ENCODE measurements around the gene RBM12.
A peak's percentile ranks its signal among the peaks of the same experiment; 100 is the strongest.
"Not testable (repeated sequence)": the region's sequence is repeated elsewhere in the genome, so short reads cannot be mapped to it uniquely, and the experiment has no call there.

Gene RBM12

DNA sequence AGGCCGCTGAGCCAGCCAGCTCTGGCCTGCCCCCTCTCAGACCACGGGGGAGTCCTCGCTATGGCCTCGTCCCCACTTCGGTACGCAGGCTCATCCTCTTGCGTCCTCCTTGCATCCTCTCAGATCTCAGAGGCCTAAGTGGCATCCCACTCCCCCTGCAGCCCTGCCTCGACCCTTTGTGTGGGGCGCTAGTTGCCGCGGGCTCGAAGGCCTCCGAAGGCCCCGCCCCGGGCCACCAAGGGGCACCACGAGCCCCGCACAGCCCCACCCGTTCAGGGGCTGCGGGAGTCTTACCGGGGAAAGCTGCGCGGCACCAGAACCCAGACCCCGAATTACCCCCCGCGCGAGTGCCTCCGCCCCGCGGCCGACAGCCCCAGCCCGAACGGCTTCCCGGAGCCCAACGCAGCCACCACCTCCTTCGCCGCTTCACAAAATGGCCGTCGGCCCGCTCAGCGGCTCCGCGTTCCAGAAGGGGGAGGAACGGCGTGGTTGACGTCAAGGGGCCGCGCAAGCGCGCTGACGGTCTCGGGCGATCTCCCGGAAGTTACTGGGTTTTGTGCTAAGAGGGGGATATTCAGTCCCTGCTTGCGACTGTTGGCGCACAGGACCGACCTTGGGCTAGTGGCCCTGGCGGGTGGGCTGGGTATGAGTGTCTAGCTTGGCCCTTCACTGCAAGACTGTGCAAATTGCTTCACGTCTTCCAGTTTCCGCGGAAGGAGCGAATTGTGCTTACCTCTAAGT, at the start of gene RBM12, which contains the start of gene CPNE1:
RBM12 (minus strand) TSS at position 435 of the 741 bp plus-strand sequence. CDS start 9,578 bp downstream, outside the sequence.
CPNE1 (minus strand) TSS at position 435 of the 741 bp plus-strand sequence. CDS start 31,977 bp downstream, outside the sequence.
- Histone ChIP-seq H3K36me3 (ENCODE audit: control insufficient read depth in 1 of 2, insufficient read depth in 2 of 2, low read length in 2 of 2) (peaks cover 13 to 21% of the 10 kb centered on the region in 2 donors), H3K27ac (ENCODE audit: low read length) (peak within 1 kb of the TSS; percentile 99), H3K4me3 (ENCODE audit: low read depth in 1 of 2, low read length in 2 of 2) (peak within 1 kb of the TSS; percentile 74 to 96), H3K27me3 (ENCODE audit: low read depth, low read length) (no peaks in the 10 kb centered on the region), H3K4me1 (ENCODE audit: control insufficient read depth in 1 of 2, insufficient read depth in 2 of 2, low read length in 2 of 2) (peaks cover 11 to 36% of the 10 kb centered on the region in 2 donors), H3K9me3 (ENCODE audit: control insufficient read depth in 1 of 2, low read length in 2 of 2) (no peaks in the 10 kb centered on the region)

DNA sequence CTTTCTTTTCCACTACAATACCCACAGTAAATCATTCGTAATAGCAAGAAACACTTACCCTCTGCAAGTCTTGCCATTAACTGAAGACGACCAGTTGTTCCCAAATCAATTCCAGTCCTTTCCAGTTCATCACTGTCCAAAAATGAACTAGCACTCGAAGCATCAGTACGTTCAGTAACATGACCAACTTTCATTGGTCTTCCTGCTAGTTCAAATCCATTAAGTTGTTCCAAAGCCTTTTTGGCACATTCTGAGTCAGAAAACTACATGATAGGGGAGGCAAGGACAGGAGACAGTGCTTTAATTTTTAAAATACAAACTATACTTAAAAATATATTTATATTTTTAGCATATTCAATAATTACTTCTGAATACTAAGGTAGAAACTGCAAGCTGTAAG, 49.4 kb upstream of the RBM12 start:
- no peak overlapping the region for H3K27ac ChIP-seq (ENCODE audit: low read length)
- no peaks in the 10 kb centered on the region for H3K27me3 ChIP-seq (ENCODE audit: low read depth, low read length)
- H3K9me3 ChIP-seq (ENCODE audit: control insufficient read depth in 1 of 2, low read length in 2 of 2): no peaks in the 10 kb centered on the region
- peaks cover 75 to 78% of the 10 kb centered on the region in 2 donors for H3K36me3 ChIP-seq (ENCODE audit: control insufficient read depth in 1 of 2, insufficient read depth in 2 of 2, low read length in 2 of 2)
- H3K4me3 ChIP-seq (ENCODE audit: low read depth in 1 of 2, low read length in 2 of 2): no peak overlapping the region
- peaks cover 0 to 27% of the 10 kb centered on the region in 2 donors for H3K4me1 ChIP-seq (ENCODE audit: control insufficient read depth in 1 of 2, insufficient read depth in 2 of 2, low read length in 2 of 2)

GRCh38 chr20:35713120-35713519, 48.4 kb upstream of the RBM12 start:
- H3K27ac ChIP-seq (ENCODE audit: low read length); H3K4me3 ChIP-seq (ENCODE audit: low read depth in 1 of 2, low read length in 2 of 2); H3K27me3 ChIP-seq (ENCODE audit: low read depth, low read length); H3K9me3 ChIP-seq (ENCODE audit: control insufficient read depth in 1 of 2, low read length in 2 of 2): not testable (repeated sequence)
- H3K36me3 ChIP-seq (ENCODE audit: control insufficient read depth in 1 of 2, insufficient read depth in 2 of 2, low read length in 2 of 2): peaks cover 67 to 80% of the 10 kb centered on the region in 2 donors
- peaks cover 0 to 24% of the 10 kb centered on the region in 2 donors for H3K4me1 ChIP-seq (ENCODE audit: control insufficient read depth in 1 of 2, insufficient read depth in 2 of 2, low read length in 2 of 2)

- Histone ChIP-seq H3K36me3 (ENCODE audit: control insufficient read depth in 1 of 2, insufficient read depth in 2 of 2, low read length in 2 of 2) (peaks cover 63 to 74% of the 10 kb centered on the region in 2 donors), H3K4me3 (ENCODE audit: low read depth in 1 of 2, low read length in 2 of 2) (no peak overlapping the region), H3K27me3 (ENCODE audit: low read depth, low read length) (no peaks in the 10 kb centered on the region), H3K27ac (ENCODE audit: low read length) (no peak overlapping the region), H3K9me3 (ENCODE audit: control insufficient read depth in 1 of 2, low read length in 2 of 2) (no peaks in the 10 kb centered on the region), H3K4me1 (ENCODE audit: control insufficient read depth in 1 of 2, insufficient read depth in 2 of 2, low read length in 2 of 2) (peaks cover 0 to 24% of the 10 kb centered on the region in 2 donors)
Observed at GRCh38 chr20:35711588-35712209, 47.0 kb upstream of the RBM12 start.

DNA sequence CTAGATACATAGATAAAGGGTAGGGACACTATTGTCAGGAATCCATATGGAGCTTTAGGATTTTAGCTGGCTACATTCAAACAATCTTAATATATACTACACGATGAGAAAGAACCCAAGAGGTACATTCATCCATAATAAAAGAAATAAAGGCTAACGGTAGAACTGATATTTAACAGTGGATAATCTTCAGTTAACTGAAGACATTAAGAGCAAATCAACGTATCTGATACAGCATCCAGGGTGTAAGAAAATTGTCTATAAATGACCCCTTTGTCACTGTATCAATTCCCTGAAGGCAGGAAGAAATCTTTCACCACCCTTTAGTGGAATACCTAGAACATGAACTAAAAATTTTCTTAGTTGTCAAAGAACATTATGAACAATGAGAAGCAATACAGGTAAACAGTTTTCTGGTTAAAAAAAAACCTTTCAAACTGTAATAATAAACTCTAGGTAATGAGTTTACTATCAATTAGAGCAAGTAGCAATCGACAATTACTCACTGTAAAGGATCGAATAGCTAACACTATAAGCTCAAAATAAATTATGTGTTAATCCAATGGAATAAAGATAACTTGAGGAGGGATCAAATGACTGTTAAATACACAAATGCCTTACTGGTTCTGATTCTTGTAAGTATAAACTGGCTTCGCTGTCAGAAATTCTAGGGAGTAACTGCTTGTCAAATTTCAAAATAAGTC, 46.3 kb upstream of the RBM12 start:
- Histone ChIP-seq H3K9me3 (ENCODE audit: control insufficient read depth in 1 of 2, low read length in 2 of 2) (no peaks in the 10 kb centered on the region), H3K4me1 (ENCODE audit: control insufficient read depth in 1 of 2, insufficient read depth in 2 of 2, low read length in 2 of 2) (peaks cover 0 to 24% of the 10 kb centered on the region in 2 donors), H3K27ac (ENCODE audit: low read length) (no peak overlapping the region), H3K27me3 (ENCODE audit: low read depth, low read length) (no peaks in the 10 kb centered on the region), H3K36me3 (ENCODE audit: control insufficient read depth in 1 of 2, insufficient read depth in 2 of 2, low read length in 2 of 2) (peaks cover 66 to 71% of the 10 kb centered on the region in 2 donors), H3K4me3 (ENCODE audit: low read depth in 1 of 2, low read length in 2 of 2) (no peak overlapping the region)

DNA sequence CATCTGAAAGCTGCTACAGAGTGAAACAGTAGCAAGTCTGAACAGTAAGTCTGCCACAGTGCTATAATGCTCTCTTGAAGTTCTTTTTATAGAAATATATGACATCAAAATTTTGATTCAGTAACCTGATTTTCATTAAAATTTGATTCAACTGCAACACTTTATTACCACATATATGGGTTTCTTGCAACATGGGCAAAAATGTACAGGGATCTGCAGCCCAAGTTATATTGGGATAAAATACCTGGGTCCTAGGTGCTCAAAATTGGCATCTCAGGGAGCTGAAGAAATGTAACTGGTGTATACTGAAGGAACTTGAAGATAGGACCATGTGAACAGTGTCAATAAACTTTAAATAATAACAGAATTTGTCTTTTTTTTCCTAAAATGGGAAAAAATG, 45.3 kb upstream of the RBM12 start:
- Histone ChIP-seq H3K27ac (ENCODE audit: low read length) (no peak overlapping the region), H3K4me1 (ENCODE audit: control insufficient read depth in 1 of 2, insufficient read depth in 2 of 2, low read length in 2 of 2) (peaks cover 0 to 21% of the 10 kb centered on the region in 2 donors), H3K36me3 (ENCODE audit: control insufficient read depth in 1 of 2, insufficient read depth in 2 of 2, low read length in 2 of 2) (peaks cover 65 to 71% of the 10 kb centered on the region in 2 donors), H3K27me3 (ENCODE audit: low read depth, low read length) (no peaks in the 10 kb centered on the region), H3K4me3 (ENCODE audit: low read depth in 1 of 2, low read length in 2 of 2) (no peak overlapping the region), H3K9me3 (ENCODE audit: control insufficient read depth in 1 of 2, low read length in 2 of 2) (no peaks in the 10 kb centered on the region)

- H3K4me3 ChIP-seq (ENCODE audit: low read depth in 1 of 2, low read length in 2 of 2): no peak overlapping the region
Observed at GRCh38 chr20:35709259-35709658, 44.6 kb upstream of the RBM12 start.

DNA sequence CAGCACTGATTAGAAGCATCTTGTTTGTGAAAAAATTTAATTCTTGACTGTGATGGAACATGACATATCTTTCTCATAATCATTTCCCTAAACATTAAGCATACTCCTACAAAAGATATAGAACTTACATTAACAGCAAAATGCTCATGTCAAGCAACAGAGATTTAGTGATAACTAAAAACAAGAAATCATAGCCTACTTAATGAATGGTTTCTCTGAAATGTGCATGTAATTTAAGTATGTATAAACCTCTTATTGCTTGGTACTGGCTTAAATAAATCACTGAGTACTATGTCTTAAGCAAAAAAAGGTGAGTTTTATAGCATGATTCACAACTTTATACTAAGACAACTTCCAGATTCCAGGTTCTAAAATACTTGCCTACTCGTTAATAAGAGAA, 43.8 kb upstream of the RBM12 start:
- peaks cover 66 to 72% of the 10 kb centered on the region in 2 donors for H3K36me3 ChIP-seq (ENCODE audit: control insufficient read depth in 1 of 2, insufficient read depth in 2 of 2, low read length in 2 of 2)
- no peak overlapping the region for H3K27ac ChIP-seq (ENCODE audit: low read length)
- peaks cover 0 to 19% of the 10 kb centered on the region in 2 donors for H3K4me1 ChIP-seq (ENCODE audit: control insufficient read depth in 1 of 2, insufficient read depth in 2 of 2, low read length in 2 of 2)
- no peaks in the 10 kb centered on the region for H3K27me3 ChIP-seq (ENCODE audit: low read depth, low read length)
- no peak overlapping the region for H3K4me3 ChIP-seq (ENCODE audit: low read depth in 1 of 2, low read length in 2 of 2)
- H3K9me3 ChIP-seq (ENCODE audit: control insufficient read depth in 1 of 2, low read length in 2 of 2): no peaks in the 10 kb centered on the region

More at GRCh38 chr20:35709259-35709658, 44.6 kb upstream of the RBM12 start:
- Histone ChIP-seq H3K9me3 (ENCODE audit: control insufficient read depth in 1 of 2, low read length in 2 of 2) (no peaks in the 10 kb centered on the region), H3K27ac (ENCODE audit: low read length) (no peak overlapping the region), H3K36me3 (ENCODE audit: control insufficient read depth in 1 of 2, insufficient read depth in 2 of 2, low read length in 2 of 2) (peaks cover 71 to 72% of the 10 kb centered on the region in 2 donors), H3K27me3 (ENCODE audit: low read depth, low read length) (no peaks in the 10 kb centered on the region), H3K4me1 (ENCODE audit: control insufficient read depth in 1 of 2, insufficient read depth in 2 of 2, low read length in 2 of 2) (peaks cover 0 to 19% of the 10 kb centered on the region in 2 donors)

- not testable (repeated sequence) for H3K4me3 ChIP-seq (ENCODE audit: low read depth in 1 of 2, low read length in 2 of 2); H3K9me3 ChIP-seq (ENCODE audit: control insufficient read depth in 1 of 2, low read length in 2 of 2); H3K27ac ChIP-seq (ENCODE audit: low read length); H3K27me3 ChIP-seq (ENCODE audit: low read depth, low read length)
- H3K4me1 ChIP-seq (ENCODE audit: control insufficient read depth in 1 of 2, insufficient read depth in 2 of 2, low read length in 2 of 2): peaks cover 0 to 18% of the 10 kb centered on the region in 2 donors
- H3K36me3 ChIP-seq (ENCODE audit: control insufficient read depth in 1 of 2, insufficient read depth in 2 of 2, low read length in 2 of 2): peaks cover 64 to 71% of the 10 kb centered on the region in 2 donors
Observed at GRCh38 chr20:35706591-35707529, 42.2 kb upstream of the RBM12 start.

DNA sequence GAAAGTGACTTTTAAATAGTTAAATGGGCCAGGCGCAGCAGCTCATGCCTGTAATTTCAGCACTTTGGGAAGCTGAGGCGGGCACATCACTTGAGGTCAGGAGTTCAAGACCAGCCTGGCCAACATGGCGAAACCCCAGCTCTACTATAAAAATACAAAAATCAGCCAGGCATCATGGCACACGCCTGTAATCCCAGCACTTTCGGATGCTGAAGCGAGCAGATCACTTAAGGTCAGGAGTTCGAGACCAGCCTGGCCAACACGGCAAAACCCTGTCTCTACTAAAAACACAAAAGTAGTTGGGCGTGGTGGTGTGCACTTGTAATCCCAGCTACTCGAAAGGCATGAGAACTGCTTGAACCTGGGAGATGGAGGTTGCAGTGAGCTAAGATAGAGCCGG, 41.2 kb upstream of the RBM12 start:
- H3K9me3 ChIP-seq (ENCODE audit: control insufficient read depth in 1 of 2, low read length in 2 of 2); H3K27me3 ChIP-seq (ENCODE audit: low read depth, low read length); H3K27ac ChIP-seq (ENCODE audit: low read length); H3K4me3 ChIP-seq (ENCODE audit: low read depth in 1 of 2, low read length in 2 of 2): not testable (repeated sequence)
- H3K36me3 ChIP-seq (ENCODE audit: control insufficient read depth in 1 of 2, insufficient read depth in 2 of 2, low read length in 2 of 2): peaks cover 56 to 68% of the 10 kb centered on the region in 2 donors
- H3K4me1 ChIP-seq (ENCODE audit: control insufficient read depth in 1 of 2, insufficient read depth in 2 of 2, low read length in 2 of 2): peaks cover 0 to 14% of the 10 kb centered on the region in 2 donors
